ENCODE data around the gene FBXO9.
A peak's percentile ranks its signal among the peaks of the same experiment; 100 is the strongest.
"Not testable (repeated sequence)": the region's sequence is repeated elsewhere in the genome, so short reads cannot be mapped to it uniquely, and the experiment has no call there.

The FBXO9 gene

DNA sequence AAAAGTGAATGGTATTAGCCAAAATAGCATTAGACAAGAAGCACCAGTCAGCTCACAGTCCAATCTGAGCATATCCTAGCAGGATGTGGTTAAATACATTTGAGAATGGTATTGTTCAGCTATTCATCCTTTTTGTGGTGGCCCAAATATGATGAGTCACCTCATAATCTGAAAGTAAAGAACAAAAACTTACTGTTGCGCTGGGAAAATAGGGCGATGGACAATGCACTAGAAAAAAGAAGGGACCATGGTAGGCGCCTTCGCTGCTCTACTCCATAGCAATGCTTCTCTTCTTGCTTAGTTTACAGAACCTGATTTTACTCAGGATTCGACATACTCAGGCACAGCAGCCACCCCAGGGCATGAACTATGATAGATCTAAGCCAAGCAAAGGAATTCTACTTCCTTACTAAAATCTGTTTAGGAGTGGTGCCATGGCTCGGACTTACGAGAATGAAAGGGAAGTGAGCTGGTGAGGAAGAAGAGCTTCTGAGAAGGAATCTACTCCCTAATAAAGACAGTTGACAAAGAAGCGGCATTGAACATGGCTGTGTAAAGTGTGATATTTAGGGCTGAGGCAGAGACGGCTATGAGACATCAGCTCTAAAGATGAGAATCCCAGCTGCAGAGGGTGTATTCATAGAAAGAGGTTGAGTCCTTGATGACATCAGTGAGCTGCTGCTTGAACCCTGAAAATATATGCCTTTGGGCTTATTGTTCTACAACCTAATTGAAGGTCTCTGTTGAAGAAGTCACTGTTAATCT is 16.6 kb upstream of the FBXO9 start:
- peak; percentile 52 for DNase-seq (ENCODE audit: low spot score)

DNA sequence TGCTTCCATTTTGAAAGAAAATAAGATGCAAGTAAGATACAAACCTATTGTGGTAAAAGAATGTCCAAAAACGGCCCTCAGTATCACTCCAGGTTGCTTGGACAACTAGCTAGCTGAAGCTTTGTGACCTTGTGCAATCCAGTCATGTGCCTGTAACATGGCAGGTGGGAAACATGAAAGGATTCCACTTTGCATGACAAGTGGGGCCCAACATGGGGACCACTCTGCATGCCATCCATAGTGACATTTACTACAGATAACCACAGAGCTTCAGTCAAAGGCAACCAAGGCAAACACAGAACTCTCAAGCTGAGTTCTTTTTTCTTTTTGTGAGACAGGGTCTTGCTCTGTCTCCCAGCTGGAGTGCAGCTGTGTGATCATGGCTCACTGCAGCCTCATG is 15.8 kb upstream of the FBXO9 start:
- DNase-seq (ENCODE audit: low spot score), result no peak

DNA sequence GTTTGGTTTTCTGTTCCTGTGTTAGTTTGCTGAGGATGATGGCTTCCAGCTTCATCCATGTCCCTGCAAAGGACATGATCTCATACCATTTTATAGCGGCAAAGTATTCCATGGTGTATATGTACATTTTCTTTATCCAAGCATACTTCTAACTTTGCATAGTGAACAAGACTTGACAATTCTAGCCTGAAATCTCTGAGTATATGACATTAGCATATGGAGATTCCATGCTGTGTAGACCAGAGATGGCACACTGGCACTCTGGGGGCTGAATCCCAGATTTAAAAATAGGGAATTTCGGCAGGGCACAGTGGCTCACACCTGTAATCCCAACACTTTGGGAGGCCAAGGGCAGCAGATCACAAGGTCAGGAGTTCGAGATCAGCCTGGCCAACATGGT is 13.1 kb upstream of the FBXO9 start:
- DNase-seq (ENCODE audit: low spot score), result not testable (repeated sequence)

DNA sequence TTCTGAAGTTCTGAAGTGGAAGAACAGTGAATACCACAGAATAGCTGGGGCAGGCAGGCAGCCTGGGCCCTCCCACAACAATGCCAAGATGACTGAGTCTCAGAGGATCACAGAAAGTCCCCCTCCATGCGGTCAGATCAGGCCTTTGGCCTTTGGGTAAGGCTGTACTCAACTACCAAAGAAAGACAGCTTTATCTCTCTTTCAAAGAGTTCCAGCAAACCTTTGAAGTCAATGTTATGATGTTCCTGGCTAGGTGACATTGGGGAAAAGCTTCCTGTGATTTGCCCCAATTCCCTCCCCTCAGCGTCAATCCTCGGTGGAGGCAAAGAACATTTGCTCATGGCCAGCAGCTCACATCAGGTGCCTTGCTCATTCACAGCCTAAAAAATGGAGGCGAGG is 10.7 kb upstream of the FBXO9 start:
- DNase-seq (ENCODE audit: low spot score), result no peak

DNA sequence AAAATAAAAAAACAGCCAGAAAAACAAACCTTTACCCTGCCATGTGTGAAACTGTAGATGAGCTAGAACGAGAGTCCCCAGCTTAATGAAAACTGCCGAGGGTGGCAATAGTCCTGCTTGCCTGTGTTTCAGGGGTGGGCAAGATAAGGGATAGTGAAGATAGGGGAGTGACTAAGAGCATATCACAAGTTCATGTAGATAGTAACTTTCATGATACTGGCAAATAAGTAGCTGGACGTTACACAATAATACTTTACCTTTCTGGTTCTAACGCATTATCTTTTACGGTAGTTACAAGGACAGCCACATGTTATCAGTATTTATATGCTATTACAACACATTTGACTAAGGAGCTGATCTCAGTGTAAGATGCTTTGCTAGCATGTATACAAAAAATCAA is 9.3 kb upstream of the FBXO9 start:
- DNase-seq (ENCODE audit: low spot score), result no peak

DNA sequence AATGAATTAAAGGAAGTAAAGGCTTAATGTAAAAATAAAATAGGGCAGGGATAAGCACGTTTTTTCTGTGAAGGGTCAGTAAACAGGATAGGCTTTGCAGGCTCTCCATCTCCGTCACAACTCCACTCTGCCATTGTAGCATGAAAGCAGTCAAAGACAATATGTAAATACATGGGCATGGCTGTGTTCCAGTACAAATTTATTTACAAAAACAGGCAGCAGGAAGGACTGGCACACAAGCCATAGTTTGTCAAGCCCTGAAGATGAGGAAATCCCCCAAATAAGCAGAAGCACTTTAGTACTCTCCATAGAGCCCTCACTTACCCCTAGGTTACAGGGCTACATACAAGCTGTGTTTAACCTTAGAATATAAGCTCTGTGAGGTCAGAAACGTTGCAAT is 8.9 kb upstream of the FBXO9 start:
- DNase-seq (ENCODE audit: low spot score), result no peak

DNA sequence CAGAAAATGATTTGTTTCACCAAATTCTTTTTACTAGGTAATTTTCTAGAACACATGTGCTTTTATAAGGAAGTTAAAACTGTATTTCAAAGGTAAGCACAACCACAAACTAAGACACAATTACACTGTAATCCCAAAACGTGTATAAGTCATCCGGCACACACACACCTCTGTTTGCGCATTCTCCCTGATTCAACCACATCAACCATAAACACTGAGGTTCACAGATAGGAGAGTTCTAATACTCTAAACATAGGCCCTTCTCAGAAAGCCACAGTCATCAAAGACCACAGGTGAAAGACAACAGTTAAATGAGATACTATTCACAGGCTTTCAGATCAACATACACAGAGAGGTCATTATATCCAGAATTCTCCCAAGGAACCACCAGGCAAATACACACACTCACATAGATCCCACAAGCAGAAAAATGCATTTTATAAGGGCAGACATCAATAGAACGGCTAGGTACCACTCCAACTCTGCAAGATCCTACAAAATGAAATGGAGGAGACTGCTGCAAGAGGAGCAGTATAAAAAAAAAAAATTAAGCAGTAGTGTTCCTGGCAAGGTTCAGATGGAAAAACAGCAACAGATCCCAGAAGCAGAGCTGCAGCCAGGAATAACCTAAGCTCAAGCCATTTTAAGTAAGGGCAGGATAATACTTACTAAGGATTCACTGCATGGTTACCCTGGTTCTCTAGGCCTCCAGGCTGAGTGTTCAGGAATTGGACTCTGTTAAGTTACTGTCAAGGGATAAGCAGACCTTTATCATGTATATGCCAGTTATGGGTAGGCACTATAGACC is 6.6 kb upstream of the FBXO9 start:
- no peak for DNase-seq (ENCODE audit: low spot score)

DNA sequence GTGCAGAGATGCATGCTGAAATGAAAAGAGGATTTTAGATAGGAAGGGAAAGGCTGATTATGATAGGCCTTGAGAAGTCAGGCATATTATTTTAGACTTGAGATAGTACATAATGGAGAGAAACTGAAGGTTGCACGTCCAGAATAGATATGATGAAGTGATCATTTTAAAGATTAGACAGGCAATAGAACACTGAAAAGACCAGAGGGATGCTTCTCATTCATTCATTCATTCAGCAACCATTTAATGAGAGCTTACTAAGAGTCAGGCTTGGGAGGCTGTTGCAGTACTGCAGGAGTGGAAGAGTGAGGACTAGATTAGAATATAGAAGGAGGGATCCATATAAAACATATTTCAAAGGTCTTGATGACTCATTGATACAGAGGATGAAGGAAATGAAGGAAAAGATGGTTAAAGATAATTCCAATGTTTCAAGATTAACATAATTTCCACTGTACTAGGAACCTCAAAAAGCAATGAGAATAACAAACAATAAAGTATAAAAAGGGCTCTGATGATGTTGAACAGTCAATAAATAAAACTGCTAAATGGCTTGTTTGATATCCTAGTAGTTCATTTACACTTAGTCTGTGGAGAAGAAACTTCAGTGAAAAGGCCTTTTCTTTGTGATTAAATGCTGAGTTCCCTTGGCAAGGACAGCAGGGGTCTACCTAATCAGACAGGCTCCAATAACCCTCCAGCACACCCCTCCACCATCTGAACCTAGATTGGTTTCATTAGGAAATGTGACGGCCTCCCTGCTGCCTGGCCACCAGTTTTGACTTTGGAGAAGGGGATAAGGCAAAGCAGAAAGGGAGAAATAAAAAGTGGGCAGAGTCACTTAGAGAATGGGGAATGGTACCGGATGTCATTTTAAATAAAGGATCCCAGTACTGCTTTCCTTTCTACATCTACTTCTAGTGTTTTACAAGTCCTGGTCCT is 5.3 kb upstream of the FBXO9 start:
- peak; percentile 12 for DNase-seq (ENCODE audit: low spot score)

DNA sequence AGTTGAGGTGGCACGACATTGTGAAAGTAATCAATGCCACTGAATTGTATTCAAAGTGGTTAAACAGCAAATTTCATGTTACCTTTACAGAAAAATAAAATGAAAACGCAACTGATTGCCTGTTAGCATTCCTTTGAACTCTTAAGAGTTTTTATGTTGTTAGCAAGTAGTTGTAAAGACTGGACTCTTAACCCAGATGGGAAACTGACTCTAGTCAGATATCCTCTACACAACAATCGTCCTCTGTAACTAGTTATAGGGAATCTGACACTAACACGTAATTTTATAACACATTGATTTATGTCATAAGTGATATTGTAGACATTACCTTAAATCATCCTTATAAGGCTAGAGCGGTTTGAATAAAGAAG is 3.0 kb upstream of the FBXO9 start:
- no peak for DNase-seq (ENCODE audit: low spot score)

DNA sequence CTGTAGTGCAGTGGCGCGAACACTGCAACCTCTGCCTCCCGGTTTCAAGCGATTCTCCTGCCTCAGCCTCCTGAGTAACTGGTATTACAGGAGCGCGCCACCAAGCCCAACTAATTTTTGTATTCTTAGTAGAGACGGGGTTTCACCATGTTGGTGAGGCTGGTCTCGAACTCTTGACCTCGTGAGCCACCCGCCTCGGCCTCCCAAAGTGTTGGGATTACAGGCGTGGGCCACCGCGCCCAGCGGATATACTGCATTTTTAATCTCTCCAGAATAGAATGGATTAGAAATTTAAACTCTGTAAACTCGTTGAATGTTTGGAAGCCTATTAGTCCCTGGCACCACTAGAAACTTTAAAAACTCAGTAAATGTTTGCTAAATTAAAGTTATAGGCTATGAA is 949 bp upstream of the FBXO9 start:
- DNase-seq (ENCODE audit: low spot score), result not testable (repeated sequence)

DNA sequence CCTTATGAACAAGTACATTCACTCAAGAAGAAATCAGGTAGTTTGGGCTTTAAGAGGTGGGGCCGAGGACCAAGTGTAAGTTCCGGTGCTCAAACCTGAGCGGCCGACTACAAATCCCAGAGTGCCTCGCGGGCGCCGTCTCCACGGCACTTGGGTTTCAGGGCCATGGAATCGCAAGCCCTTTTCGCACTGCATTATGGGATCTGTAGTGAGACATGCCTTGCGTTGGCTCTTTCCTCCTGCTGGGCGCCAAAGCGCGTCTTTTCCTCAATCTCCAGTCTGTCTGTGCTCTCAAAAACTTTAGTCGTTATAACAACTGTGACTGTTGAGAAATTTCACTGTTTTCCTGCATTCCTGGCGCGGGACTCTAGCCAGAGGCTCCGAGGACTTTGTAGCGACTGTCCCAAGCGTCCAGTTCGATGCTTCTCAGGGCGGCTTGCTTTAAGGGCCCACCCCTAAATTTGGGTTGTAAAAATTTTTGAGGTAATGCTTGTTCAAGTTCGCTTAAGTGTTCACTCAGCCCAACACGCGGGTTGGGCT is 408 bp upstream of the FBXO9 start:
- DNase-seq (ENCODE audit: low spot score), result peak; percentile 94

DNA sequence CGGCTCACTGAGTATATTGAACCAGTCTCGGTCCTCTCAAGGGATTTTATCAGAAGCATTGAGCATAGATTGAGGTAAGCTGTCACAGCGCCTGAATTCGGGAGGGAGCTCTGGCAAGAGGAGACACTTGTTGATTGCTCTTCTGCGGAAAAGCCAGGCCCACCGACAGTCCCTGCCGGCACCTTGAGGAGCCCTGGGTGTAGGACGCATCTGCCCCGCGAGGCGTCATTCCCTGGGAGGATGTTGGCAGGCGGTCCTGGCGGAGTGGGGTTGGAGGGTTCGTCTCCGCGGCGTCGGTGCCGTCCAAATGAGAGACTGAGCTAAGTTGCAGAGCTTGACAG is 843 bp downstream of the FBXO9 start:
- DNase-seq (ENCODE audit: low spot score), result peak; percentile 68

DNA sequence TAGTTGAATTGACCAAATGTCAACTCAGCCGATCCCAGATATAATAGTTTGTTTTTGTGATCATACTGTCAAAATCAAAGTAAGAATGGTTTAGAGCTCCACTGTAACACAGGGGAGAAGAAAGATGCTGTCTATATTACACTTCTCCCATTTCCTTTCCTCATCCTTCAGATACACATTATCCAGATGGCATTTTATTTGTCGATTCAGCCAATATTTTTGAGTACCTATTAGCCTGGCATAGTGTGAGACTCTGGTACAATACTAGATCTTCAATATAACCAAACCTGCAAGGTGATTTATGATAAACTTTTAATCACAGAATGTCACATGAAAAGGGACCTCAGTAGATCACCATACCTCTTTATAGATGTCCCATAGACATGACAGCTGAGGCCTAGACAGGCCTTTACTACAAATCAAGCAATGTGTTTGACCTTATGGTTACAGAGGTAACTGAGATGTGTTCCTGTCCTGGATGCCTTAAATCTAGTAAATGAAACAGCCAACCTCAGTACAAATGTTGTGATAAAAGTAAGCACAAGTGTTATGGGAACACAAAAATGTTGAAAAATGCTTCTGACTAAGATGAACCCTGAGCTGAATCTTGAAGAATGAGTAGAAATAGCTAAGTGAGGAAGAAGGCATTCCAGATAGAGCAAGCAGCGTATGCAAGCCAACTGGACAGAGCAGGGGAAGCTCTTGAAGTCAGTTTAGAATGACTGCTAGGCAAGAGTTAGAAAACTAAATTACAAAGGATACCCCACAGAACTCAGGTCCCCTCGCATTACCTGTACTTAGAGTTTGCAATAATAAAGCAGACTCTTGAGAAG is 1.9 kb downstream of the FBXO9 start:
- DNase-seq (ENCODE audit: low spot score), result no peak

DNA sequence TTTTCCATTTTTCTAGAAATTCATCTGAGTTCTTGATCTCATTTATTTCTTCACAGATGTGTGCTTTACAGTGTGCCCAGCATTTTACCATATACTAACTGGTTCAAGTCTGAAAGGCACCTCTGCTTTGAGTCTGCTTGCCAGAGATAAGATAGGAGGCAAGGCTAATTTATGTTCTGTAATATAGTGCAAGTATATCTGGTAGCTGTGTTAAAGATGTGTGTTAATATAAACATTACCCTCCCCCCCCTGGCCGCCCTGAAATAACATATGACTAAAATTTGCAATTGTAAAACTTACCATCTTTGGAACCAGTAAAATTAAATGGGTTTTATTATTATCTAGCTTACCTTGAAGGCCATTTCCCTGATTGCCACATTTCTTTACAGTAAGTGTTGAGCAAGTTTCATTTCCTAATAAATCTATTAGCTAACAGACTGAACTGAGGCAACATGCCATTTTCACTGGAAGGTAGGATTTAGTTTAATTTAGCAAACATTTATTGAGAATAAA is 2.7 kb downstream of the FBXO9 start:
- no peak for DNase-seq (ENCODE audit: low spot score)

DNA sequence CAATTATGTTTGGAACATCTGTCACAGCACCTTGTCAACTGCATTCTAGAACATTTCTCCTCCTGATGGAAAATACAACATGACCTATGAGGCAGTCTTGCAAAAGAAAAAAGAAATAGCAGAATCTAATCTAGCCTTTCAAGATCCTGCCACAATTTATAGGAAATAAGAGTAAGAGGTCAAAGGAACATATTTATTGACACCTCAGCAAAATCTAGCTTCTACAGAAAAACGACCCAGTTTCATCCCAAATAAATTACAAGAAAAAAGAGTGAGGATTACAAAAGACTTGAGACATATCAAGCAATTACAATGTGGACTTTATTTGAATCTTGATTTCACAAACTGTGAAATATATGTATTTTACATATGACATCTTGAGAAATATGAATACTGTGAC is 4.2 kb downstream of the FBXO9 start:
- no peak for DNase-seq (ENCODE audit: low spot score)

DNA sequence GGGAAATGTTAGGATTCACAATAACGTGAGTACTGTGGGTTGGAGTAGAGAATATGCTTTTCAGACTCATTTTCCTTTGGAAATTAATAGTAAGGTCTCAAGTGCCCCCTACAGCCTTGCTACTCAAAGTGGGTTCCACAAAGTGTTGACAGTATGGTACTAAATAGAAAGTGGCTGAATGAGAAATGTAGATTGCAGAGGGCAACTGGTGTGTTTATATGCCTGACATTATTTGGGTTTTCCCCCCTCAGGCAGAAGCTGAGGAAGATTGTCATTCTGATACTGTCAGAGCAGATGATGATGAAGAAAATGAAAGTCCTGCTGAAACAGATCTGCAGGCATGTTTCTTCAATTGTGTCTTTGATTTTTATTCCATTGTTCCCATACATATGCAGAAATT is 5.6 kb downstream of the FBXO9 start:
- no peak for DNase-seq (ENCODE audit: low spot score)

DNA sequence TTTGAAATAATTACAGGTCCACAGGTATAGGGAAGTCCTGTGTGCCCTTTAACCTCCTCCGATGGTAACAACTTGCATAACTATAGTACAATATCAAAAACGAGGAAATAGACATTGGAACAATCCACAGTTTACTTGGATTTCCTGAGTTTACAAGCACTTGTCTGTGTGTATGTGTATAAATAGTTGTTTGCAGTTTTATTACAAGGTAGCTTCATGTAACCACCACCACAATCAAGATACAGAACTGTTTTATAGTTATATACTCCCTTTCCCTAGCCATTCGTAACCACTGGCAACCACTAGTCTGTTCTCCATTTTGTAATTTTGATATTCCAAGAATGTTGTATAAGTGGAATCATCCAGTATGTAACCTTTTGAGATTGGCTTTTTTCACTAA is 9.1 kb downstream of the FBXO9 start:
- no peak for DNase-seq (ENCODE audit: low spot score)

DNA sequence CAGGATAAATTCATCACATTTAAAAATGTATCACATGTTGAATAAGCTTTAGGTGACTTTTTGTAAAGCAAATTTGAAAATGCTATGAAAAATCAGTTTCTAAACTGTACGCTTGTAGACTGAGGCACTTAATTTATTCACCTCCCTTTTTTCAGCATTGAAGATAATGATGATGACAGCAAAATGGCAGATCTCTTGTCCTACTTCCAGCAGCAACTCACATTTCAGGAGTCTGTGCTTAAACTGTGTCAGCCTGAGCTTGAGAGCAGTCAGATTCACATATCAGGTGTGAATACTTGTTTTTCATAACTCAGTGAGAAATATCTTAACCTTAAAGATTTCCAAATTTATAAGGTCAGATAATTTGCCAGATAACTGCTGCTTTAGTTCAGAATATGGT is 15.6 kb downstream of the FBXO9 start:
- no peak for DNase-seq (ENCODE audit: low spot score)

DNA sequence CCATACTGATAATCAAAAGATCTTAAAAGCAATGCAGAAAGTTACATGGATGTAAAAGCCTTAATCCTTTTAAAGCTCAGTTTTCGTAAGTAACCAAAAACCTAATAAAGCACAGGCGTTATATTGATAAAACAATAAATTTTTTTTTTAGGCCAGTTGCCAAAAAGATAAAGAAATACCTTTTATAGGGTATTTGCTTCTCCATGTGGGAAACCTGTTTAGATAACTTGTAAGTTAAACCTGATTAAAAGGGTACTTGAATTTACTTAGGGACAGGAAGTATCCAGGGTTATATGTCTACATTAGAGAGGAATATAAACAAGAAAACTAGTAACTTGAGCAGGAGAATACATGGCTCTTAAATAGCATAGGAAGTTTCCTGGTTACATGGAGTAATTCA is 21.1 kb downstream of the FBXO9 start:
- no peak for DNase-seq (ENCODE audit: low spot score)

DNA sequence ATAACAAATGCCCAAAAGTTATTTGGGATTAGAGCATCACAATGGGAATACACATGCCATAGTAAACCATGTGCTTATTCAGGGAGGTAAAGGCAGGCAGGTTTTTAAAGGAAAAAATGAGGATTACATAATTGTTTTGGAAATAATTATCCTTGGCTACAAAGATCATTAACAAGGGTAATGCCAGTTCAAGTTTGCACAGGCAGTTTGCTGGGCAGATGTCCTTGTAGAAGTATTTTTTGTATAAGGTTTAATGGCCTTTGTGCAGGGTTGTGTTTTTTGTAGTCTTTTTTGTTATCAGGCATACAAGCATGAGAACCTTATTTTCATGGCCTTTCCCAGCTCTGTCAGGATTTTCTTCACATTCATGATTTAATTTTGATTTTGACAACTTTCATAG is 24.7 kb downstream of the FBXO9 start:
- no peak for DNase-seq (ENCODE audit: low spot score)

DNA sequence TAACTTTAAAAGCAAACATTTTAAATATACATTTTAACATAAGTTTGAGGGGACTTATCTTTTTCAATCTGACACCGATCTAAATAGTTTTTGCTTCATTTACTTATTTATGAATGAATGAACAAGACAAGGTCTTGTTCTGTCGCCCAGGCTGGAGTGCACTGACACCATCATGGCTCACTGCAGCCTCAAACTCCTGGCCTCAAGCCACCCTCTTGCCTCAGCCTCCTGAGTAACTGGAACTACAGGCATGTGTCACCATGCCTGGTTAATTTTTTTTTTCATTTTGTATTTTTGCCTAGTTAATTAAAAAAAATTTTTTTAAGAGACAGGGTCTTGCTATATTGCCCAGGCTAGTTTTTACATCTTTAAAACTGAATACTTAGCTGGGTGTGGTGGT is 25.4 kb downstream of the FBXO9 start:
- no peak for DNase-seq (ENCODE audit: low spot score)
